ENCODE results near the gene CHAT. TPM values are rescaled to one million over a fixed set of nuclear protein-coding genes. Genes with fewer than 3 reads are reported as not detected.

CHAT gene
- total RNA-seq, 1 donor from 2014 or later, result 0.34 TPM

- peaks cover 59% of the 10 kb centered on the region for H3K27me3 Mint-ChIP-seq
- H3K4me3 Mint-ChIP-seq, result no peak overlapping the region
- DNase-seq (ENCODE audit: extremely low spot score, unreplicated experiment), result no peak
- TF ChIP-seq CTCF (conservative IDR thresholded peaks at IDR 0.05), result no peak
- H3K9me3 Mint-ChIP-seq, result no peaks in the 10 kb centered on the region
- H3K4me1 Mint-ChIP-seq (ENCODE audit: unreplicated experiment), result no peaks in the 10 kb centered on the region
- no peak overlapping the region for H3K27ac Mint-ChIP-seq
- H3K36me3 Mint-ChIP-seq, result no peaks in the 10 kb centered on the region
Measured at GRCh38 chr10:49600046-49600445, 13.8 kb upstream of the CHAT start.

GRCh38 chr10:49600781-49601400 is 12.9 kb upstream of the CHAT start:
- Mint-ChIP-seq H3K27ac (no peak overlapping the region), H3K9me3 (no peaks in the 10 kb centered on the region), H3K4me3 (no peak overlapping the region), H3K36me3 (no peaks in the 10 kb centered on the region), H3K27me3 (peaks cover 65% of the 10 kb centered on the region), H3K4me1 (ENCODE audit: unreplicated experiment) (no peaks in the 10 kb centered on the region)
- no peak for DNase-seq (ENCODE audit: extremely low spot score, unreplicated experiment)
- TF ChIP-seq CTCF (conservative IDR thresholded peaks at IDR 0.05), result no peak

- Mint-ChIP-seq H3K4me1 (ENCODE audit: unreplicated experiment) (no peaks in the 10 kb centered on the region), H3K9me3 (no peaks in the 10 kb centered on the region), H3K4me3 (no peak overlapping the region), H3K36me3 (no peaks in the 10 kb centered on the region), H3K27me3 (peaks cover 69% of the 10 kb centered on the region), H3K27ac (no peak overlapping the region)
- peak; percentile 48 for DNase-seq (ENCODE audit: extremely low spot score, unreplicated experiment)
- TF ChIP-seq CTCF (conservative IDR thresholded peaks at IDR 0.05), result no peak
Measured at GRCh38 chr10:49601857-49602256, 12.0 kb upstream of the CHAT start.

- Mint-ChIP-seq H3K4me1 (ENCODE audit: unreplicated experiment) (no peaks in the 10 kb centered on the region), H3K4me3 (no peak overlapping the region), H3K27me3 (peaks cover 74% of the 10 kb centered on the region), H3K36me3 (no peaks in the 10 kb centered on the region), H3K9me3 (no peaks in the 10 kb centered on the region), H3K27ac (no peak overlapping the region)
- no peak for TF ChIP-seq CTCF (conservative IDR thresholded peaks at IDR 0.05)
- DNase-seq (ENCODE audit: extremely low spot score, unreplicated experiment), result peak; percentile 15
Measured at GRCh38 chr10:49602380-49603023, 11.3 kb upstream of the CHAT start.

GRCh38 chr10:49605216-49605938 is 8.5 kb upstream of the CHAT start:
- no peak overlapping the region for H3K4me3 Mint-ChIP-seq
- H3K27ac Mint-ChIP-seq, result no peak overlapping the region
- no peaks in the 10 kb centered on the region for H3K9me3 Mint-ChIP-seq
- H3K27me3 Mint-ChIP-seq, result peaks cover 84% of the 10 kb centered on the region
- no peak for TF ChIP-seq CTCF (conservative IDR thresholded peaks at IDR 0.05)
- H3K4me1 Mint-ChIP-seq (ENCODE audit: unreplicated experiment), result peaks cover 4% of the 10 kb centered on the region
- peak; percentile 45 for DNase-seq (ENCODE audit: extremely low spot score, unreplicated experiment)
- H3K36me3 Mint-ChIP-seq, result no peaks in the 10 kb centered on the region
